HS-27A (cell line): ENCODE results near the gene RNF212B.

Experiments used
- DNase-seq: peaks from one replicate; pipeline ENCODE4 v3.0.0-alpha.2; 2012; ENCODE audit warnings: low read depth, missing footprints

Gene RNF212B

GRCh38 chr14:23320584-23321571 lies 83.1 kb downstream of the RNF212B start, which contains the start of gene PABPN1:
TSS of gene PABPN1 (plus strand) at chr14:23321457. CDS start at chr14:23321470, 13 bp downstream.
- peak; percentile 100 for DNase-seq

DNA sequence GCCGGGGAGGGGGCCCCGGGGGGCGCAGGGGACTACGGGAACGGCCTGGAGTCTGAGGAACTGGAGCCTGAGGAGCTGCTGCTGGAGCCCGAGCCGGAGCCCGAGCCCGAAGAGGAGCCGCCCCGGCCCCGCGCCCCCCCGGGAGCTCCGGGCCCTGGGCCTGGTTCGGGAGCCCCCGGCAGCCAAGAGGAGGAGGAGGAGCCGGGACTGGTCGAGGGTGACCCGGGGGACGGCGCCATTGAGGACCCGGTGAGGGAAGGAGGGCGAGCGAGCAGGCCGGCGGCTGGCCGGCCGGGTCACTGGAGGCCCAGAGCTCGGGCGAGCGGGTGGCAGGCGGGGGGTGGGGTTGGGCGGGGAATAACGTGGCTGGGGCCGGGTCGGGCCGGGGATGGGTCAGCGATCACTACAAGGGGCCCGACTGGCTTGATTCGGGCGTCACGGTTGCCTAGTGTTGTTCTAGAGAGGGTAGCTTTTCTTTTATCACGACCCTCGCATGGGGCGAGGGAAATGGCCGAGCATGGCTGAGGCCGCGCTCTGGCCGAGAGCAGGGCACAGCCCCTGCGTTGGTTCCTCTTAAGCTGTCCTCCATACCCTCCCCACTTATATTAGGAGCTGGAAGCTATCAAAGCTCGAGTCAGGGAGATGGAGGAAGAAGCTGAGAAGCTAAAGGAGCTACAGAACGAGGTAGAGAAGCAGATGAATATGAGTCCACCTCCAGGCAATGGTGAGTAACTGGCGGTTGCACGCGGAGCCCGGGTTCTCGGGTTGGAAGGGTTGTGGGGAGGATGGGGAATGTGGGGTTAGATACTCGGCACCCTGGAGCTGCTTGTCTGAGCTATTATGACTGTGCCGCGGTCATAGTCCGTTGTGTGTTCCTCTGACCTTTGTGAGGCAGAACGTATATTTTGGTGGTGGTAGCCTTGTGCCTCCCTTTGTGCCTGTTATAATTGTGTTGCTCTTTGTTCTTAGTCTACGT lies 84.1 kb downstream of the RNF212B start:
- DNase-seq: peak; percentile 41
